HG03060 (cell line): ENCODE measurements around the gene FAM177A1.

Source experiments
- ATAC-seq: cut with Tn5 transposase; IDR thresholded peaks from one replicate; pipeline ENCODE4 v1.9.1; 2021; ENCODE audit warnings: low read depth, moderate number of reproducible peaks; ENCODE audit not compliant: unreplicated experiment

FAM177A1 gene

GRCh38 chr14:35122696-35123387 is 76.8 kb downstream of the FAM177A1 start:
- ATAC-seq, result no peak

GRCh38 chr14:35123388-35123703 is 77.3 kb downstream of the FAM177A1 start:
- ATAC-seq, result no peak

GRCh38 chr14:35124127-35124526 is 78.1 kb downstream of the FAM177A1 start:
- ATAC-seq, result no peak
